ENCODE measurements around the gene XIST. TPM values are rescaled to one million over a fixed set of nuclear protein-coding genes. Genes with fewer than 3 reads are reported as not detected.

The XIST gene
- polyA plus RNA-seq, 1 donor from 2014 or later: 0.31 TPM

DNA sequence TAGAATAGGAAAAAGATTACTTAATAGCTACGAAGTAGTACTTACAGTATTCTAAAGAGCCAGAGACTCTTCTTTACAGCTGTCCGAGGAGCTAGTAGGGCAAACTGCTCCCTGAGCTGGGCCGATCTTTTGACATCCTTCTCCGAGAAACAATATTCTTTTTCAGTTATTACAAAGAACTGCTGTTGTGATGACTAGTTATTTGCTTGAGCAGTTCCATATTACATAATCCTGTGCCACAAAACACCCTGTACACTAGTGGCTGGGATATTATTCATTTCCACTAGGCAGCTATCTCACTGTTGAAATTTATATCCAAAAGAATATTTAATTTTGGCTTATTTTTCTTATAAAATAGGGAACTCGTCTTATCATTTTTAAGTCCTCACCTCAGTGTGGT lies 11.2 kb downstream of the XIST start:
- no peak overlapping the region for H3K27ac ChIP-seq (ENCODE audit: low read length)
- H3K9me3 ChIP-seq (ENCODE audit: low read length): no peaks in the 10 kb centered on the region
- no peak overlapping the region for H3K4me3 ChIP-seq (ENCODE audit: low read length)
- no peak overlapping the region for H2AFZ ChIP-seq (ENCODE audit: low read depth, low read length)
- no peak for TF ChIP-seq TAF1 (IDR thresholded peaks at IDR 0.05; ENCODE audit: low read depth)
- TF ChIP-seq RAD21 (conservative IDR thresholded peaks at IDR 0.05): no peak
- TF ChIP-seq SMC3 (conservative IDR thresholded peaks at IDR 0.05; ENCODE audit: poor library complexity): no peak
- no peak for TF ChIP-seq CTCF (IDR thresholded peaks at IDR 0.05; ENCODE audit: poor library complexity, severe bottlenecking)
- no peak for TF ChIP-seq MXI1 (conservative IDR thresholded peaks at IDR 0.05; ENCODE audit: poor library complexity, severe bottlenecking)
- TF ChIP-seq EP300 (conservative IDR thresholded peaks at IDR 0.05; ENCODE audit: poor library complexity, severe bottlenecking): no peak
- TF ChIP-seq REST (IDR thresholded peaks at IDR 0.05; ENCODE audit: borderline replicate concordance): no peak
- no peak for TF ChIP-seq EZH2 (IDR thresholded peaks at IDR 0.05; ENCODE audit: borderline replicate concordance, insufficient read depth, low read length, poor library complexity, severe bottlenecking)
- no peak for TF ChIP-seq POLR2AphosphoS5 (IDR thresholded peaks at IDR 0.05)
- H3K36me3 ChIP-seq (ENCODE audit: insufficient read depth, low read length): no peaks in the 10 kb centered on the region
- no peaks in the 10 kb centered on the region for H4K20me1 ChIP-seq (ENCODE audit: insufficient read depth)
- H3K27me3 ChIP-seq (ENCODE audit: insufficient read depth, low read depth, low read length): no peaks in the 10 kb centered on the region
- H3F3A ChIP-seq (ENCODE audit: insufficient read depth, low read length, poor library complexity, severe bottlenecking): no peaks in the 10 kb centered on the region
- no peak overlapping the region for H3K9ac ChIP-seq (ENCODE audit: low read length)
- no peak overlapping the region for H3K4me2 ChIP-seq (ENCODE audit: low read length)
- no peaks in the 10 kb centered on the region for H3K79me2 ChIP-seq (replicated peaks; ENCODE audit: insufficient read depth, low read length)
- H3K9me2 ChIP-seq (ENCODE audit: insufficient read depth, low read length): no peaks in the 10 kb centered on the region

GRCh38 chrX:73840120-73840924 lies 12.2 kb downstream of the XIST start:
- Histone ChIP-seq H3K27me3 (ENCODE audit: insufficient read depth, low read depth, low read length) (no peaks in the 10 kb centered on the region), H3F3A (ENCODE audit: insufficient read depth, low read length, poor library complexity, severe bottlenecking) (no peaks in the 10 kb centered on the region), H3K27ac (ENCODE audit: low read length) (no peak overlapping the region), H3K4me2 (ENCODE audit: low read length) (no peak overlapping the region), H4K20me1 (ENCODE audit: insufficient read depth) (no peaks in the 10 kb centered on the region), H3K9me3 (ENCODE audit: low read length) (no peaks in the 10 kb centered on the region), H3K4me3 (ENCODE audit: low read length) (no peak overlapping the region), H3K9me2 (ENCODE audit: insufficient read depth, low read length) (no peaks in the 10 kb centered on the region), H2AFZ (ENCODE audit: low read depth, low read length) (no peak overlapping the region), H3K36me3 (ENCODE audit: insufficient read depth, low read length) (no peaks in the 10 kb centered on the region), H3K79me2 (replicated peaks; ENCODE audit: insufficient read depth, low read length) (no peaks in the 10 kb centered on the region), H3K9ac (ENCODE audit: low read length) (no peak overlapping the region)
- TF ChIP-seq MXI1 (conservative IDR thresholded peaks at IDR 0.05; ENCODE audit: poor library complexity, severe bottlenecking) (no peak), REST (IDR thresholded peaks at IDR 0.05; ENCODE audit: borderline replicate concordance) (no peak), RAD21 (conservative IDR thresholded peaks at IDR 0.05) (no peak), TAF1 (IDR thresholded peaks at IDR 0.05; ENCODE audit: low read depth) (no peak), EP300 (conservative IDR thresholded peaks at IDR 0.05; ENCODE audit: poor library complexity, severe bottlenecking) (no peak), EZH2 (IDR thresholded peaks at IDR 0.05; ENCODE audit: borderline replicate concordance, insufficient read depth, low read length, poor library complexity, severe bottlenecking) (no peak), SMC3 (conservative IDR thresholded peaks at IDR 0.05; ENCODE audit: poor library complexity) (no peak), CTCF (IDR thresholded peaks at IDR 0.05; ENCODE audit: poor library complexity, severe bottlenecking) (no peak), POLR2AphosphoS5 (IDR thresholded peaks at IDR 0.05) (no peak)
